HG03565 (cell line): ENCODE data around the gene BAIAP2.
A peak's percentile ranks its signal among the peaks of the same experiment; 100 is the strongest.
"Not testable (repeated sequence)": the region's sequence is repeated elsewhere in the genome, so short reads cannot be mapped to it uniquely, and the experiment has no call there.

ENCODE experiments used
- ATAC-seq: cut with Tn5 transposase; IDR thresholded peaks from one replicate; pipeline ENCODE4 v1.9.1; 2021; ENCODE audit warnings: mild to moderate bottlenecking, moderate library complexity; ENCODE audit not compliant: unreplicated experiment

Gene BAIAP2

DNA sequence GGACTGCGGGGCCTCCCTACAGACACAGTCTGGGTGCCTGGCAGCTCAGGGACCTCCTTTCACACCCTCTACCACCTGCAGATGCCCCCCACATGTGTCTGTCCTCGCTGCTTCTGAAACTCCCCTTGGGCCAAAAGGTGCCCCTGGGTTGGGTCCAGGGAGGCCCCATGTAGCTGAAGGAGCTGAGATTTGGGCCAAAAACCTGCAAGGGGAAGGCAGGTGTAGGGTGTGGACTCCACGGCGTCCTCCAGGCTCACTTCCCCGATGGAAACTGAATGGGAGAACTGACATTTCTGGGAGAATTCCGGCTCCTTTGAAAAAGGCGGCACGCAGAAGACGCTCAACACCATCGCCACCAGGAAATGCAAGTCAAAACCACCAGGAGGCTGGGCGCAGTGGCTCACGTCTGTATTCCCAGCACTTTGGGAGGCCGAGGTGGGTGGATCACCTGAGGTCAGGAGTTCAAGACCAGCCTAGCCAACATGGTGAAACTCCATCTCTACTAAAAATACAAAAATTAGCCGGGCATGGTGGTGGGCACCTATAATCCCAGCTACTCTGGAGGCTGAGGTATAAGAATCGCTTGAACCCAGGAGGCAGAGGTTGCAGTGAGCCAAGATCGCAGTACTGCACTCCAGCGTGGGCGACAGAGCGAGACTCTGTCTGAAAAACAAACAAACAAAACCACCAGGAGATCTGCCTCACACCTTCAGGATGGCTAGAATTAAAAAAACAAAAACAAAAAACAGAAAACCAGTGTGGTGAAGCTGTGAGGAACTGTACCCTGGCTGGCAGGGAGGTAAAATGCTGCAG, 13.2 kb upstream of the BAIAP2 start:
- no peak for ATAC-seq

DNA sequence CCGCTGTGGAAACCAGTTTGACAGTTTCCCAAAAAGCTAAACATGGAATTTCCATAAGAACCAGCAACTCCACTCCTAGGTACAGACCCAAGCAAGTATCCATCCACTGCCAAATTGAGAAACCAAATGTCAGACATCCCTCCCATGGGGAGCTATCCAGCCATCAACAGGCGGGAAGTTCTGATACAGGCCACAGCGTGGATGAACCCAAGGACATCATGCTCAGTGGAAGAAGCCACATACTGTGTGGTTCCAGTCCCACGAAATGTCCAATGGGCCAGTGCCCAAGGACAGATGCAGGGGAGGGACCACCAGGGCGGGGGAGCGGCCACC, 12.6 kb upstream of the BAIAP2 start:
- no peak for ATAC-seq

DNA sequence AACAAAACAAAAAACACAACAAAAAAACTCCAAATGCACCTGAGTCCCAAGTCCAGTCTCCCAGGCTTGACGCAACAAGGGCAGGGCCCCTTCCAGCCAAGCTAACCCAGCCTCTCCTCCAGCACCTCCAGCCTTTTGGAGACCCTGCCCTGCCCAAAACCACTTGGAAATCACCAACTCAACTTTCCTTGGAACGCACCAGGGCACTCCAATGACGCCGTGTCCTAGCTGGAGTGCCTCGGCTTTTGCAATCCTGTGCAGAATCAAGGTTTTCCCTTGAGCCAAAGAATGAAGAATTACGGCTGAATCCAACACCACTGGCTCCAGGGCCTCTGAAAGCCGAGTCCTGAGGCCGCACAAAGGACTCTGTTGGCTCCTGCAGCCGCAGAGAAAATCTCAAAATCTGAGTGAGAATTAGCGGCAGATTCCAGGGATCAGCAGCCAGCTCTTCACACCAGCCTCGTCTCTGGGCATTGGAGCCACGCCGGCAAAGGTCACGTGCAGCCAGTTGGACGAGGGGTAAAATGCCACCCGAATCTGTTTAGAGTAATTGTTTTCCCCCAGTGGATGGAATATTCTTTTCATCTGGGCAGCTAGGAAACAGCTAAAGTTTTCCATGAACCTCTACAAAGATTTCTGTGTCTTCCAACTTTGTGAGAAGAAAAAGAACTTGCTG, 9.7 kb upstream of the BAIAP2 start:
- ATAC-seq: no peak

DNA sequence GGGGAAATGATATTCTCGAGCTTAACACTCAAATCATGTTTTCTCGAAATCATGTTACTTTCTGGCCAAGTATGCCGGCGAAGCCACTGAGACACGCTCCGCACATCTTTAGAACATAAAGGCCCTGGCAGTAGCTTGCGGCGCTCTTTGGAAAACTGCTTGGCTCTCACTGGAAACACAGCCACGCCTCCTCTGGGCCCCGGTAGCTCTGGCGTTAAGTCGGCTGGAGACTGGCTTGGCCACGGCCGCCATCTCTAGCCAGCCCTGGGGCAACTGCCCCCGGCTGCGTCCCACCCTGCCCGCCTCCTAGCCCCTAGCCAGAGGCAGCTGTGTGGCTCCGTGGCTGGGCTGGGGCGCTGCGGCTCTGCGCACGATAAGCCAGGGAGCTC, 9.2 kb upstream of the BAIAP2 start:
- no peak for ATAC-seq

DNA sequence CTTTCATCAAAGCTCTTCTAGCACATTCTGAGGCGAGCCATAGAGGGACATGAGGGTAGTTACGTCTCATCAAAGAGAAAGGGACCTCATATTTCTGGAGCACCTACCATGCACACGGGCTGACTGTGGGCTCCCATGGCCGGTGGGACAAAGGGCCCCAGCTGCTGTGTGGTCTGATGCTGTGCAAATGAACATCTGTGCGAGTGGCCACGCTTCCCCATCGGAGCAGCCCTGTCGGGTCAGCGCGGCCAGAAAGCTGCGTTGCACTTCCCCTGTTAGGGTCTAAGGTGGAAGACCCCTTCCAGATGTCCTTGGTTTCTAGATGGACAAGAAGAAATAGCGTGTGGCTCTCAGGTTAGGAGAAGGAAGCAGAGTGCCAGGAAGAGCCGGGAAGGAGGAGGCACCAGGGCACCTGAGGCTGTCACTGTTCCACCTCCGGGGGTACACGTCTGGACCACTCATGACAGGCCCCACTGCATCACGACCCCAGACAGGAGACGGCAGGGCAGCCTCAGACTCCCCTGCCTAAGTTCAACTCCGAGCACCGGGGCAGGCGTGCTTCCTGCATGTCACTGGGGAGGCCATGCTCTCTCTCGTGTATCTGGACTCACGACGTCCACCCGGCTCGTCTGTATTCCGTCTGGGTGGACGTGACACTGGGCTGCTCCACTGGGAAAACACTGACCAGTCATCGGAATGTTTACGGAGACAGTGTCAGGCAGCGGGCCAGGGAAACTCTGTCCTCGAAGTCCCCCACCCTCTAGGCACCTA, 8.5 kb upstream of the BAIAP2 start:
- no peak for ATAC-seq

DNA sequence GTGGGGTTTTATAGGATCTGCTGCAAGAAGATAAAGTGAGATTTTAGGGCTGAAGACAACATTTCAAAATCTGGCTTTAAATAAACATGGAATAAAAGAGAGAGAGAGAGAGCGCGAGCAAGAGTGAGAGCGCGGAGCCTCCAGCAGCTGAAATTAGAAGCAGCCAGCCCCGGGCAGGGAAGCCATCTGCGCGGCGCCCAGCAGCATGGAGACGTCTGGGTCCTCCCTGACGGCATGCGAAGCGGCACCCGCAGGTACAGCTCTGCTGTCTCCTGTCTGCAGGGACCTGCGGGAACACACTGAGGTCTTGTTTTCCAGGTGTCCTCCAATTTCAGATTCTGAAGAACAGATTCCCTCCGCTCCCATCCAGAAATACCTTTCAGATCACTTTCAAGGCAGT, 7.9 kb upstream of the BAIAP2 start:
- ATAC-seq: no peak

DNA sequence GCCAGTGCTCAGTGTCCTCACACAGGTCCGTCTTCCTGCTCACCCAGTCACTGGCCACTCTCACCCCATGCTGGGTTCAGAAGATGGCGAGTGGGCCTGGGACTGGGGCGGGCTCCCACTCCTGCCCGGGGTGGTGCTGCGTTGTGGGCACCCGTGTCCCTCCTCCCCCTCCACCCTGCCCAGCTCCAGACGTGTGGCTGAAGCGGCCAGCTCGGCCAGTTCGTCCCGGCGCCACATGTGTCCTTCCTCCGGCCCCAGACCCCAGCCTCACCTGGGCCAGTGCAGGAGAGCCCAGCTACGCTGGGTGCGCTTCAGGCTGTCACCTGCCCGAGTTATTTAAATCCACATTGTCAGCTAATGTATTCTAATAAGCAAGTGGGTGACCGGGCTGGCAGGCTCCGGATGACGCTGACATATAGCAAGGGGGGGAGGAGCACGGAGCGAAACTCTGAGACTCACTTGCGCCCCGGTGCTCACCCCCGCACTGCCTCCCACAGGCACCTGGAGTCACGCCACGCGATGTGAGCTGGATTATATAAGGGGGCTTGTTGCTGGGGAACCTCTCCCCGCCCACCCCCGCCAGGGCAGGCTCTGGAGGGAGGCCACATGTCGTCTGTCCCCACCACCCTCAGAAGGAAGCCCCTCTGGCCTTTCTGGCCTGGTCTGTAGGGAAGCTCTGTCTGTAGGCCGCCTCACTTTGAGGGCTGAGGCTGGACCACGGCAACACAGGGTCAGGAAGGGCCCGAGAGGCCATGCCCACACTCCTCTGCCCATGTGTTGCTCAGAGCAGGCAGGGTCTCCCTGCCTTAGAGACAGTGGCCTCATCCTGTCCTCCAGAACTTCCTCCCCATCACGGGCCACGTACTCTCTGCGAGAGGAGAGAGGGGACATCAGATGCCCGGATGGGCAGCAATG, 7.1 kb upstream of the BAIAP2 start:
- ATAC-seq: no peak

DNA sequence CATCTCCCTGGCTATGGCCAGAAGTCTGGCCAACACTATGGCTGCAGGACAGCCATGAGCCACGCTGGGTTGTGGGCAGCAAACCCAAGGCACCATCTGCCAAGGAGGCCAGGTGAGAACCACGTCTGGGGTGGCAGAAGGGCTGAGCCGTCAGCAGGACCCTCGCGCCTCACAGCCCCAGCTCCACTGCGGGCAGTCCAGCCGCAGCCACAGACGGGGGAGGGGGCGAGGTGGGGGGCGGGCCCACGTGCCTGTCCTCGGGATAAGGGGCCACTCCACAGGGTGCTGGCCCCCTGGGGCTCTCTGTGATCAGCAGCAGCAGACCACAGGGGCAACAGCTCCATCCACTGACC, 6.5 kb upstream of the BAIAP2 start:
- ATAC-seq: no peak

DNA sequence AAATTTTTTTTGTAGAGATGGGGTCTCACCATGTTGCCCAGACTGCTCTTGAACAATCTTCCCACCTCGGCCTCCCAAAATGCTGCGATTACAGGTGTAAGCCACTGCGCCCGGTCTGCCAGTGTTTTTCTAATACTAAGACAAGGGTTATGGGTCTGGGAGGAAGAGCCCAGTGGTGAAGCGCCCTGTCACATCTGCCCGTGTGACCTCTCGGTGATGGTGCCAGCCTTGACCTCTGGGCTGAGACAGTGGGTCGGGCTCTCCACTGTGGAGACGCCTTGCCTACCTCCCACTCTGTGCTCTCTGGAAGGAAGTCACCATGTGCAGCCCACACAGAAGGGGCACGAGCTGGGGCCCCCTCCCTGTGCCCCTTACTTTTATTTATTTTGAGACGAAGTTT, 5.1 kb upstream of the BAIAP2 start:
- ATAC-seq: no peak

DNA sequence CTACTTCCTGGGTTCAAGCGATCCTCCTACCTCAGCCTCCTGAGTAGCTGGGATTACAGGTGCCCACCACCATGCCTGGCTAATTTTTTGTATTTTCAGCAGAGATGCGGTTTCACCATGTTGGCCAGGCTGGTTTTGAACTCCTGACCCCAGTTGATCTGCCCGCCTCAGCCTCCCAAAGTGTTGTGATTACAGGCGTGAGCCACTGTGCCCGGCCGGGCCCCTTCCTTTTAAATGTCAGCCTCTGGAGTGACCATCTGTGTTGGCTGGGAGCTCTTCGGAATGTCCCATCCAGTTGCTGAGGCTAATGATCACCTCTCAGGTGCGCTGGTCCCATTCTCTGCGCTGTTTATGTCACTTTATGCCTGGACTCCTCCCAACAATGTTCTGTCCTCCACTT, 4.6 kb upstream of the BAIAP2 start:
- not testable (repeated sequence) for ATAC-seq

DNA sequence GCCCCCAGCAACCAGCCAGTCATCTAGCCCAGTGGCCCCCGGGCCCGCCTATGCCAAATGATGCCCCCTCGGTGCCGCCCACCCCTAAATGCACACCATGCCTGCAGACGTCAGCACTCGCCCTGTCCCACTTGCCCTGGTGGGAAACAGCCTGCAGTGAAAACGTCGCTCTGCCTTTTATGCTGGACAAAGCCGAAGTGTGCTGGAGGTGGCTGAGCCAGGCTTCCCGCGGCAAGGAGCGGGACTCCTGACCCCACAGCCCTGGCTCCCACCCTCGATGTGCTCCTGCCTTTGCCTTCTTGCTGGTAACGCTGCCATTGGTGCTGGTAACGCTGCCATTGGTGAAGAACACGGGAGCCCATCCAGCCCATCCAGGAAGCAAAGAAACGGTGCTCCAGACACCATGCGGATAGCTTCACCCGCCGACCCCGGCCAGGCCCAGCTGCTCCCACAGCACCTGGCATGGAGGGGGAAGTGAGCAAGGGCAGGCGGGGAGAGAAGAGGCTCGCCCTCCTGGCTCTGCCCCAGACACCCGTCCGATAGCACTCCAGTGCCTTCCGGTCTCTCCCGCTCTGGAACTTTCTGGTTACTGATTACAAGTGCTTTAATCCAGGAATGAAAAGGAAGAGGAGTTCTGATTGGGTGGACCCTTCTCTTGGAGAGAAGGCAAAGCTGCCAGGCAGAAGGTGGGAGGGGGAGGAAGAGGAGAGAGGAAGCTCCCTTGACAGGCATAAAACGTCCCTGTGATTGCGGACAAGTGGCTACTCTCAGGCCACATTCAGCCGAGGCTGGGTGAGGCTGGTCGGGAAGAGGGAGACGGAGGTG, 4.0 kb upstream of the BAIAP2 start:
- no peak for ATAC-seq

DNA sequence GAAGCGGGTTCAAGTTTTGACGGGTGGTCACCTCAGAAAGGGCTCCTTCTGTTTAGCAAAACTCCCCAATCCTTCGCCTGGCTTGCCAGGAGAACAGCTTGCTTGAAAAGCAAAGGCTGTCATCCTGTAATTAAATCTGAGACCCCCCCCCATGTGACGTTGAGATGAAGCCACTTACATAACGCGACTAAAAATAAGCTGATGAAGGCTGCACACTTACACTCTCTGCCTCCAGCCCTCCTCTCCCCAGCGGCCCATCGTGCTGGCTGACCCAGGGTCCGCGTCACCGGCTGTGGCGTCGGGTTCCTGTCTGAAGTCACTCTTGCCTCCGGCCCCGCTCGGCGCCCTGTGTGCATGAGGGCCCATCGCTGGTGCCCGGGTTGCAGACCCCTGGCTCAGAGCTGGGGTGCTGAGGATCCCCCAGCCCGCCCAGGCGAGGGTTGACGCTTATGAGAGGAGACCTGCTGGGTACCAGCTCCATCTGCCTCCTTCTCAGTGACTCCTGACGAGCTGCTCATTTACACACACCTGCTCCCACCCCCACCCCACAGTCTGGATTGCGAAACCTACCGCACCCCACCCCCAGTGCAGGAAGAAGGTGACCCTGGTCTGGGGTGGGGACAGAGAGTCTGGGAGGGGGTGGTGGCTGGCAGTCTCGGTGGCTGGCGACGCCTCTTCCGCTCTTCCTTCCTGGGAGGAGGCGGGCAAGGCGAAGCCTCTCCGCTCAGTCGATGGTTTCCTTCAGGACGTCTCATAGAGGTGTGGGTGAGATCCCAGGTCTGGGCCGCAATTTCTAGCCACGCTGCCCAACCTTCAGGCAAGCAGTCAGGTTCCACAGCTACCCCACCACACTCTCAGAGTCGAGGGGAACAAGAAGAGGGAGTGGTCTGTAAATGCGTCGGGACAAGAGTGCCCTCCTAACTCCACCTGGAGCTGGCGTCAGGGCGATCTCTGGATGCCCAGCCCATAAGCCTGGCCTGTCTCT, 3.1 kb upstream of the BAIAP2 start:
- ATAC-seq: no peak

DNA sequence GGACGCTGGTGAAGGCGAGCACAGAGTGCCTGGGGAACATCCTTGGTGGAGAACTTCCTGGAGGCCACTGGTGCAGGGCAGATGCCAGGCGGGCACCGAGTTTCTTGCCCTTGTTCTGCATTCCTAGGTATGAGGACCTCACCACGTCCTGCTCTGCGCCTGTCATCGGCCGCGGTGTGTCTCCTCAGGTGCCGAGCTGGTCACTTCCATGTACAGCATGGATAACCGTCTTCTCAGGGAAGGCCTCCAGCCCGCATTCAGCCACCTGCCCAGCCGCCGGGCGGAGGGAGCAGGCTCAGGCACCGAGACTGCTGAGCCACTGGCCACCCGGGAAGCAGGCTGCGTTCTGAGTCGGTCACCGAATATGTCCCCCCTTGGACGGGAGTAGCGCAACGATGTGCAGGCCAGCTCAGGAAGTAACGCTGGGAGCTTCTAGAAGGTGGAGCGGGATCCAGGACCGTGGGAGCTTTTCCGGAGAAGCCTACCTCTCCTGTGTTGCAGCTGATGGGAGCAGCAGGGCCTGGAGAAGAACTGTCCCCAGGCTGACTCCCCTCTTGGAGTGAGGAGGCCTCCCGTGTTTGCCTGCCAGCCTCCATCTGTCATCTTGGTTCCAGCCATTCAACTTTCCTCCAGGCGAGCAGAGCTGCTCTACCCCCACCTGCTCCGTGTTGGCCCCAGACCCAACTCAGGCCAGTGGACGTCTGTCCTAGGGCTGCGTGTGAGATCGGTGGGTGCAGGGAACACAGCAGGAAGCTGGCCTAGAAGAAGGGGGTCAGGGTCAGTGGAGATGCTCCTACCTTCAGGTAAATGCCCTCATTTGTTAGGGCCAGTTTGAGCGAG, 2.1 kb upstream of the BAIAP2 start:
- ATAC-seq: no peak

DNA sequence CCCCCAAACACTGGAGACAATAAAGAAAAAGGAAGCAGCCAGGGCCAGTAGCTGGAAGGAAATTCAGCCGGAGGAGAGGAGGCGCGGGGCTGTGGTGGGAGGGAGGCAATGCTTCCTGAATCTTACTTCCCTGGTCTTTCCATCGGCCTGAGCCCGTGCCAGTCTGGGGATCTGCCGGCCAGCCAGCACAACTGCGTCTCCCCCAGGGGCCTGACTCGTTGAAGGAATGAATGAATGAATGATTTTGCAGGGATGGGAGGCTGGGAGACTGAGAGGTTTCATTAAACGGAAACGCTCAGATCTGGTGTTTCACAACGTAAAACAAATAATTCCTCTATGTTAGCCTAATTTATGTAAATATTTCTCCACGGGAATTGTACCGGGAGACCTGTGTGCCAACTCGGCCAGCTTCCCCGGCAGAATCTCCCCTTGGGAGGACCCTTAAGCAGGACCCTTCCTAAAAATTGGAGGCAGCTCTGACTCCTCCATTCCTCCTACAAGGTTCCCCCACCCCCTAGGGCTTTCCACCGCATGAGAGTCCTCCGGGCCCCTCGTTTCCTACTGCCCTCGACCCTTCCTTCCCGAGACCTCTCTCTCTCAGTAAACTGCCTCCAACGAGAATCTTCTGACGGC, 1.3 kb upstream of the BAIAP2 start:
- ATAC-seq: no peak

DNA sequence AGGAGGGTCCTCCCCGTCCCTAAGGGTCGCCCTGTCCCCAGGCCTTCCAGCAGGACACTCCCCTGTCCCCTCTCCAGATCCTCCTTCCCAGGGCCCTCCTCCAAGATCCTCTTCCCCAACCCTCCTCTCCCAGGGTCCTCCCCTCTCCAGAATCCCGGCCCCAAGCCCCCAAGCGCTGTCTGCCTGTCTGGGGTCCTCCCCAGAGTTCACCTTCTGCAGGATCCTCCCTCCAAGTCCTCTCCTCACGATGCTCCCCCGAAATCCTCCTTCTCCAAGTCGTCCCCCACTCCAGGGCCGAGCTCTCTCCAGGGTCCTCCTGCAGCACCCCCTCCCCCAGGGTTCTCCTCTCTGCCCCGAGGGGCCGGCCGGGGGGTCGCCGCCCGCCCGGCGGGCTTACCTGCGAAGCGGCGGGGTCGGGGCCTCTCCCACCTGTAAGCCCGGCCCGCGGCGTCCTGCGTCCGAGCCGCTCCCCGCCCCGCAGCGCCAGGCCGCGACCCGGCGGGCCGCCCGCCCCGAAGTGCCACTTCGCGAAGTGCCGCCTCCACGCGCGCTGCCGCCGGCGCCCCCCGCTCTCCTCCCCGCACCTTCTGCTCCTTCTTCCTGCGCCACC, 678 bp upstream of the BAIAP2 start:
- ATAC-seq: no peak

DNA sequence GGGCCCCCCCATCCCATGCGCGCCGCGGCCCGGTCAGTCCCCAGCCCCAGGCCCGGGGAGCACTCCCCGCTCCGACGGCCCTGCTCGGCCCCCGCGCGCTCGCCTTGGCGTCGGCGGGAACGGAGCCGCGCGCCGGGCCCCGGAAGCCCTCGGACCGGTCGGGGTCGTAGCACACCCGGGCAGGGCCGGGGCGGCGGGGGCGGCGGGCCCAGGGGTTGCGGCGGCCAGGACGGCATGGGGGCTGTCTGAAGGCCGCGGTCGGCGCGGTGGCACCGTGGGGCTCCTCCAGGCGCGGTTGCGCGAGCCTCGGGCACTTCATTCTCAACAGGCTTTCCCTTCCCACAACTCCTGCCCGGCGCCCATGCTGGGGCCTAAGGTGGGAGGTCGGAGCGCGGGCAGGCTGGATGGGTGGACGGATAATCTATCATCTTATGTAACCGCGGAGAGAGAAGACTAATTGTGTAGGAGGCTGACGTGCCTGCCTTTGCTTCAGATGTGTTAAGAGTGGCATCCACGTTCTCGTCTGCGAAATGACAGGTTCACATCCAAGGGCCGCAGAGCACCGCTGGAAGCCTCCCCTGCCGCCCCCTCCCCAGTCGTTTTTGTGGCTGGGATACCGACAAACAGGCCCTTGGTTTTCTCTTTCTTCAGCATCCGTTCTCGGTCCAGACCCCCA, 708 bp downstream of the BAIAP2 start:
- peak; percentile 8 for ATAC-seq
